DMS153 treated with DMSO at 0.1 percent for 48 hours (cell line): ENCODE measurements around the gene NINL.
"Not testable (repeated sequence)": the region's sequence is repeated elsewhere in the genome, so short reads cannot be mapped to it uniquely, and the experiment has no call there.

Experiments used
- DNase-seq: peaks from one replicate; lab custom pipeline; 2025; ENCODE audit not compliant: unreplicated experiment; lab: John Stamatoyannopoulos, UW

Gene NINL

GRCh38 chr20:25592135-25592852, 7.0 kb upstream of the NINL start:
- no peak for DNase-seq

GRCh38 chr20:25590778-25591177, 5.4 kb upstream of the NINL start:
- DNase-seq = not testable (repeated sequence)

DNA sequence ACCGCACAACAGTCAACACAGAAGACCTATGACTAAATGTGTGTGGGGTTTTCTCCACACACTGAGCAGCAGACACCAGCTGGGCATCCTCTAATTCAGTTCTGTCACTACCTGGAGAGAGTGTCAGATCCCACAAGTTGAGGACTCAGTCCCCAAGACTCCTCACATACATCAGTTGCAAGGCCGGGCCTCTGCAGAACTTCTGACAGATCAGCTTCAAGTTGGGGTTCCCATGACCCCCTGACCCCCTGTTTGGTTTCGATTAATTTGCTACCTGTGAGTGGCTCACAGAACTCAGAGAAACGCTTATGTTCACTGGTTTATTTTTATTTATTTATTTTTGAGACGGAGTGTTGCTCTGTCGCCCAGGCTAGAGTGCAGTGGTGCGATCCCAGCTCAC, 3.2 kb upstream of the NINL start:
- DNase-seq = no peak

DNA sequence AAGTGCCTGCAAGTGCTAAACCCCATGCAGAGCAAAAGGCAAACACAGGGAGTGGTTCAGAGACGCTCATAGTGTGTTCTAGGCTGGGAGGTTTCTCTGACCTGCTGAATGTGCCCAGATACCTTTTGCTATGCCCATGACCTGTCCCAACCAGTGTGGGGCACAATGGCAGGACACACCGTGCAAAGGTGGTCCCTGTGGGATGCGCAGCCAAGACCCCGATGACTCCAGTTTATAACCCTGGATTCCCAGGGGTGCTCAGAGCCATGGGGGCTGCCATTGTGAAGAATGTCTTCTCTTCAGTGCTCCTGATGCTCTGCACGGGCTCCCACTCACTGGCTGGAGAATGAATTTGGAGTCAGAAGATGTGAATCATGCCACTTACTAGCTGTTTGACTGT, 2.2 kb upstream of the NINL start:
- no peak for DNase-seq

DNA sequence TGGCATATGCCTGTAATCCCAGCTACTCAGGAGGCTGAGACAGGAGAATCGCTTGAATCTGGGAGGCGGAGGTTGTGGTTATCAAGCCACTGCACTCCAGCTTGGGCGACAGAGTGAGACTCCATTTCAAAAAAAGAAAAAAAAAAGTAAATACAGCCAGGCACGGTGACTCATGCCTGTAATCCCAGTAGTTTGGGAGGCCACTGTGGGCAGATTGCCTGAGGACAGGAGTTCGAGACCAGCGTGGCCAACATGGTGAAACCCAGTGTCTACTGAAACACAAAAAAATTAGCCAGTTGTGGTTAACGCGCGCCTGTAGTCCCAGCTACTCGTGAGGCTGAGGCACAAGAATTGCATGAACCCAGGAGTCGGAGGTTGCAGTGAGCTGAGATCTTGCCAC, 1.5 kb upstream of the NINL start:
- DNase-seq = no peak

DNA sequence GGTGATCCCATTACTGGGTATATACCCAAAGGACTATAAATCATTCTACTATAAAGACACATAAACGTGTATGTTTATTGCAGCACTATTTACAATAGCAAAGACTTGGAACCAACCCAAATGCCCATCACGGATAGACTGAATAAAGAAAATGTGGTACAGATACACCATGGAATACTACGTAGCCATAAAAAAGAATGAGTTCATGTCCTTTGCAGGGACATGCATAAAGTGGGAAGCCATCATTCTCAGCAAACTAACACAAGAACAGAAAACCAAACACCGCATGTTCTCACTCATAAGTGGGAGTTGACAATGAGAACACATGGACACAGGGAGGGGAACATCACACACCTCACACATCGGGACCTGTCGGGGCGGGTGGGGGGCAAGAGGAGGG, 1.7 kb downstream of the NINL start:
- not testable (repeated sequence) for DNase-seq

- DNase-seq = no peak
These were observed 4.6 kb downstream of the NINL start for GRCh38 chr20:25580711-25581110.

GRCh38 chr20:25579081-25579770, 6.1 kb downstream of the NINL start:
- DNase-seq = no peak

GRCh38 chr20:25576783-25577530, 8.4 kb downstream of the NINL start:
- DNase-seq = no peak

- no peak for DNase-seq
These were observed 10.9 kb downstream of the NINL start for GRCh38 chr20:25574411-25574810.

- DNase-seq = no peak
These were observed 11.8 kb downstream of the NINL start for GRCh38 chr20:25573288-25574251.

DNA sequence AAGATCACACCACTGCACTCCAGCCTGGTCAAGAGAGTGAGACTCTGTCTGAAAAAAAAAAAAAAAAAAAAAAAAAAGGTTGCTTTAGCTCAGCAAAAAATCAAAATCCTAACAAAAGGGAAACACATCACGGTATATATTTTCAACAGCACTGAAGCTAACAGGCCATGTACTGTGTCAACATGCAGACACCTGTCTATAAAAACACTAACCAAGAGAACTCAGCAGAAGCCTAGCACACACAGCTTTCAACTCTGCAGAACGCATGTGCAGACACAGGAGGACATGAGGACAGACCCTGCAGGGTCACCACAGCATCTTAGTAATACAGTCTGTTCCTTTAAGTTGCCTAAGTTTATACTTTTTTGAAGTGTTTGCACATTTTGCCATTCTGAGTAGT, 13.5 kb downstream of the NINL start:
- no peak for DNase-seq

GRCh38 chr20:25571240-25571639, 14.1 kb downstream of the NINL start:
- DNase-seq = no peak

GRCh38 chr20:25570148-25570530, 15.2 kb downstream of the NINL start:
- DNase-seq = no peak

DNA sequence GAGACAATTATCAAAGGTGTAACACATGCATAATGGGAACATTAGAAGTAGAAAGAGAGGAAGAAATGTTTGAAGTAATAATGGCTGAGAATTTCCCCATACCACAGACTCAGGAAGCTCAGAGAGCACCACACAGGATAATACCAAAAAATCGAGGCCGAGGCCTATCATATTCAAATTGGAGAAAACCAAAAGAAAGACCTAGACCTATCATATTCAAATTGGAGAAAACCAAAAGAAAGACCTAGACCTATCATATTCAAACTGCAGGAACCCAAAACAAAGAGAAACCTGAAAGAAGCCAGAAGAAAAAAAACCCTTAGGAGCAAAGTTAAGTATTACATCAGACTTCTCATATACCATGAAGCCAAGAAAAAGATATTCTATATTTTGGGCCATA, 18.0 kb downstream of the NINL start:
- DNase-seq = no peak

DNA sequence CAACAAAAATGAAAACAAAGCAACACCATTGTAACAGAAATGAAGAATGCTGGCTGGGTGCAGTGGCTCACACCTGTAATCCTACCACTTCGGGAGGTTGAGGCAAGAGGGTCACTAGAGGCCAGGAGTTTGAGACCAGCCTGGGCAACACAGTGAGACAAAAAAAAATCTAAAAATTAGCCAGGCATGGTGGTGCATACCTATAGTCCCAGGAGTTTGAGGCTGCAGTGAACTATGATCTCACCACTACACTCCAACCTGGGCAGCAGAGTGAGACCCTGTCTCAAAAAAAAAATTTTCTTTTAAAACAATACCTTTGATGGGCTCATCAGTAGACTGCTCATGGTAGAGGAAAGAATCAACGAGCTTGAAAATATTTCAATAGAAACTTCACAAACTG, 18.5 kb downstream of the NINL start:
- DNase-seq = no peak

- no peak for DNase-seq
These were observed 19.7 kb downstream of the NINL start for GRCh38 chr20:25565578-25566157.

- DNase-seq = no peak
These were observed 21.5 kb downstream of the NINL start for GRCh38 chr20:25563876-25564275.

DNA sequence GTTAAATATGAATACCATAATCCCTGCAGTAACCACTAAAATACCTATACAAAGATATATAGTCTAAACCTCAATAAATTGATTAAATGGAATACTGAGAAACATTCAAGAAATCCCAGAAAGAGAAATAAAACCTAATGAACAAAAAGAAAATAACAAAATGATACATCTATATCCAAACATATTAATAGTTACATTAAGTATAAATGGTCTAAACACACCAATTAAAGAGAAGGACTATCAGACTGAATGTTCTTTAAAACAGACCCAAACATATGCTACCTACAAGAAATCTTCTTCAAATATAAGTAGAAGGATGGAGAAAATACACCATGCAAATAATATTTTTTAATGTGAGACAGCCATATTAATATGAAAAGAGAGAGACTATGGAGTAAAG, 22.0 kb downstream of the NINL start:
- no peak for DNase-seq

- not testable (repeated sequence) for DNase-seq
These were observed 23.6 kb downstream of the NINL start for GRCh38 chr20:25561771-25562170.
